Loucy (cell line): ENCODE data around the gene ARSG.

Experiments
- CTCF ChIP-seq: fragments of 200-600 bp; sonication (generic); conservative IDR thresholded peaks from 2 replicates; pipeline ENCODE4 v1.5.1; 2014; ENCODE audit warnings: mild to moderate bottlenecking, antibody characterized with exemption, low read length
- EZH2phosphoT487 ChIP-seq: fragments of 200-600 bp; IDR thresholded peaks from 2 replicates; pipeline ENCODE4 v1.6.1; 2018; ENCODE audit warnings: antibody characterized with exemption, mild to moderate bottlenecking, moderate library complexity, borderline replicate concordance

- no peak for TF ChIP-seq CTCF
- TF ChIP-seq EZH2phosphoT487: no peak
Observed at GRCh38 chr17:68347380-68347779, 56.1 kb downstream of the ARSG start.
